OCI-M1 (cell line): ENCODE results near the gene BMI1.
"Not testable (repeated sequence)": the region's sequence is repeated elsewhere in the genome, so short reads cannot be mapped to it uniquely, and the experiment has no call there.

ENCODE experiments used
- DNase-seq: peaks from one replicate; lab custom pipeline; 2025; lab: John Stamatoyannopoulos, UW

BMI1 gene

GRCh38 chr10:22339761-22340328 is 18.9 kb downstream of the BMI1 start:
- DNase-seq: no peak

- DNase-seq: peak; percentile 95
Observed at GRCh38 chr10:22340329-22341189, 19.7 kb downstream of the BMI1 start.

GRCh38 chr10:22341190-22341925 is 20.5 kb downstream of the BMI1 start:
- DNase-seq: peak; percentile 75

- DNase-seq: no peak
Observed at GRCh38 chr10:22341926-22342196, 21.0 kb downstream of the BMI1 start.

- DNase-seq: no peak
Observed at GRCh38 chr10:22342421-22342820, 21.5 kb downstream of the BMI1 start.

GRCh38 chr10:22343731-22344130 is 22.8 kb downstream of the BMI1 start:
- DNase-seq: no peak

GRCh38 chr10:22344249-22344648 is 23.4 kb downstream of the BMI1 start:
- no peak for DNase-seq

- DNase-seq: no peak
Observed at GRCh38 chr10:22344781-22345300, 23.9 kb downstream of the BMI1 start.

GRCh38 chr10:22345301-22346095 is 24.6 kb downstream of the BMI1 start, which contains the start of gene SPAG6:
SPAG6 (plus strand) TSS chr10:22345496; CDS start chr10:22345612, 116 bp downstream.
- no peak for DNase-seq

GRCh38 chr10:22346096-22346661 is 25.3 kb downstream of the BMI1 start:
- no peak for DNase-seq

- DNase-seq: no peak
Observed at GRCh38 chr10:22349755-22350154, 28.9 kb downstream of the BMI1 start.

GRCh38 chr10:22351131-22351703 is 30.3 kb downstream of the BMI1 start:
- no peak for DNase-seq

- peak; percentile 45 for DNase-seq
Observed at GRCh38 chr10:22356324-22356873, 35.5 kb downstream of the BMI1 start.

- not testable (repeated sequence) for DNase-seq
Observed at GRCh38 chr10:22357770-22358169, 36.9 kb downstream of the BMI1 start.

- DNase-seq: no peak
Observed at GRCh38 chr10:22363305-22363704, 42.4 kb downstream of the BMI1 start.

GRCh38 chr10:22364407-22365140 is 43.7 kb downstream of the BMI1 start:
- DNase-seq: no peak

GRCh38 chr10:22365233-22365632 is 44.3 kb downstream of the BMI1 start:
- DNase-seq: peak; percentile 69

GRCh38 chr10:22365644-22366434 is 44.9 kb downstream of the BMI1 start:
- DNase-seq: no peak

- DNase-seq: no peak
Observed at GRCh38 chr10:22366435-22366703, 45.5 kb downstream of the BMI1 start.

GRCh38 chr10:22366771-22367170 is 45.9 kb downstream of the BMI1 start:
- DNase-seq: peak; percentile 55
